GM19397 (cell line): ENCODE results near the gene PLBD2.

Source experiments
- ATAC-seq: cut with Tn5 transposase; IDR thresholded peaks from one replicate; pipeline ENCODE4 v1.9.1; 2021; ENCODE audit warnings: mild to moderate bottlenecking, moderate library complexity; ENCODE audit not compliant: unreplicated experiment

Gene PLBD2

GRCh38 chr12:113439606-113440030 lies 81.2 kb downstream of the PLBD2 start:
- ATAC-seq = no peak

- no peak for ATAC-seq
These were observed 81.9 kb downstream of the PLBD2 start for GRCh38 chr12:113440336-113440735.
